Measurements from ENCODE around the gene AGAP1.

Gene AGAP1

GRCh38 chr2:235608200-235608887, 114.5 kb downstream of the AGAP1 start:
- TF ChIP-seq POLR2AphosphoS5 (IDR thresholded peaks at IDR 0.05; ENCODE audit: low read depth, low read length) (no peak), TAF1 (IDR thresholded peaks at IDR 0.05; ENCODE audit: borderline replicate concordance, low read depth, low read length) (no peak), POLR2A (IDR thresholded peaks at IDR 0.05; ENCODE audit: low read depth, low read length) (no peak)
- FAIRE-seq, result no peak

GRCh38 chr2:235609321-235609720, 115.5 kb downstream of the AGAP1 start:
- TF ChIP-seq POLR2A (IDR thresholded peaks at IDR 0.05; ENCODE audit: low read depth, low read length), result no peak
- no peak for TF ChIP-seq POLR2AphosphoS5 (IDR thresholded peaks at IDR 0.05; ENCODE audit: low read depth, low read length)
- no peak for TF ChIP-seq TAF1 (IDR thresholded peaks at IDR 0.05; ENCODE audit: borderline replicate concordance, low read depth, low read length)
- DNase-seq (ENCODE audit: insufficient read length) (no peak), FAIRE-seq (no peak)

More at GRCh38 chr2:235608200-235608887, 114.5 kb downstream of the AGAP1 start:
- no peak for DNase-seq (ENCODE audit: insufficient read length)

- DNase-seq (ENCODE audit: insufficient read length) (no peak), FAIRE-seq (no peak)
- TF ChIP-seq POLR2AphosphoS5 (IDR thresholded peaks at IDR 0.05; ENCODE audit: low read depth, low read length) (no peak), TAF1 (IDR thresholded peaks at IDR 0.05; ENCODE audit: borderline replicate concordance, low read depth, low read length) (no peak), POLR2A (IDR thresholded peaks at IDR 0.05; ENCODE audit: low read depth, low read length) (no peak)
Measured at GRCh38 chr2:235609746-235610145, 115.9 kb downstream of the AGAP1 start.

- FAIRE-seq (no peak), DNase-seq (ENCODE audit: insufficient read length) (no peak)
- TF ChIP-seq POLR2A (IDR thresholded peaks at IDR 0.05; ENCODE audit: low read depth, low read length), result no peak
- no peak for TF ChIP-seq POLR2AphosphoS5 (IDR thresholded peaks at IDR 0.05; ENCODE audit: low read depth, low read length)
- no peak for TF ChIP-seq TAF1 (IDR thresholded peaks at IDR 0.05; ENCODE audit: borderline replicate concordance, low read depth, low read length)
Measured at GRCh38 chr2:235610696-235611257, 116.9 kb downstream of the AGAP1 start.

- TF ChIP-seq POLR2A (IDR thresholded peaks at IDR 0.05; ENCODE audit: low read depth, low read length) (no peak), TAF1 (IDR thresholded peaks at IDR 0.05; ENCODE audit: borderline replicate concordance, low read depth, low read length) (no peak), POLR2AphosphoS5 (IDR thresholded peaks at IDR 0.05; ENCODE audit: low read depth, low read length) (no peak)
- DNase-seq (ENCODE audit: insufficient read length) (no peak), FAIRE-seq (no peak)
Measured at GRCh38 chr2:235611349-235611748, 117.5 kb downstream of the AGAP1 start.

- DNase-seq (ENCODE audit: insufficient read length), result no peak
- no peak for FAIRE-seq
- no peak for TF ChIP-seq POLR2A (IDR thresholded peaks at IDR 0.05; ENCODE audit: low read depth, low read length)
- no peak for TF ChIP-seq TAF1 (IDR thresholded peaks at IDR 0.05; ENCODE audit: borderline replicate concordance, low read depth, low read length)
- no peak for TF ChIP-seq POLR2AphosphoS5 (IDR thresholded peaks at IDR 0.05; ENCODE audit: low read depth, low read length)
Measured at GRCh38 chr2:235611756-235612155, 117.9 kb downstream of the AGAP1 start.

GRCh38 chr2:235612181-235612950, 118.5 kb downstream of the AGAP1 start:
- TF ChIP-seq TAF1 (IDR thresholded peaks at IDR 0.05; ENCODE audit: borderline replicate concordance, low read depth, low read length) (no peak), POLR2AphosphoS5 (IDR thresholded peaks at IDR 0.05; ENCODE audit: low read depth, low read length) (no peak), POLR2A (IDR thresholded peaks at IDR 0.05; ENCODE audit: low read depth, low read length) (no peak)
- no peak for DNase-seq (ENCODE audit: insufficient read length)
- FAIRE-seq, result no peak

GRCh38 chr2:235613649-235614048, 119.8 kb downstream of the AGAP1 start:
- TF ChIP-seq POLR2AphosphoS5 (IDR thresholded peaks at IDR 0.05; ENCODE audit: low read depth, low read length) (no peak), TAF1 (IDR thresholded peaks at IDR 0.05; ENCODE audit: borderline replicate concordance, low read depth, low read length) (no peak), POLR2A (IDR thresholded peaks at IDR 0.05; ENCODE audit: low read depth, low read length) (no peak)
- FAIRE-seq (no peak), DNase-seq (ENCODE audit: insufficient read length) (no peak)

- no peak for TF ChIP-seq TAF1 (IDR thresholded peaks at IDR 0.05; ENCODE audit: borderline replicate concordance, low read depth, low read length)
- no peak for TF ChIP-seq POLR2AphosphoS5 (IDR thresholded peaks at IDR 0.05; ENCODE audit: low read depth, low read length)
- TF ChIP-seq POLR2A (IDR thresholded peaks at IDR 0.05; ENCODE audit: low read depth, low read length), result no peak
- no peak for FAIRE-seq
- DNase-seq (ENCODE audit: insufficient read length), result no peak
Measured at GRCh38 chr2:235614176-235614860, 120.5 kb downstream of the AGAP1 start.

- no peak for FAIRE-seq
- DNase-seq (ENCODE audit: insufficient read length), result no peak
- no peak for TF ChIP-seq POLR2A (IDR thresholded peaks at IDR 0.05; ENCODE audit: low read depth, low read length)
- TF ChIP-seq POLR2AphosphoS5 (IDR thresholded peaks at IDR 0.05; ENCODE audit: low read depth, low read length), result no peak
- no peak for TF ChIP-seq TAF1 (IDR thresholded peaks at IDR 0.05; ENCODE audit: borderline replicate concordance, low read depth, low read length)
Measured at GRCh38 chr2:235614900-235615712, 121.3 kb downstream of the AGAP1 start.

Data from GM12892 (cell line).